HUES48 (cell line): ENCODE data around the gene RAB23.

Experiments used
- H3K27ac ChIP-seq: one replicate; pipeline ENCODE4 v1.7.0; 2013; ENCODE audit warnings: low read depth, low read length, inconsistent platforms
- H3K27me3 ChIP-seq: 2 replicates; pipeline ENCODE4 v1.6.1; 2013; ENCODE audit warnings: mild to moderate bottlenecking, low read length; ENCODE audit not compliant: control insufficient read depth, insufficient read depth
- H3K36me3 ChIP-seq: 2 replicates; pipeline ENCODE4 v1.6.1; 2013; ENCODE audit warnings: low read length; ENCODE audit not compliant: control insufficient read depth, insufficient read depth
- H3K4me1 ChIP-seq: 2 replicates; pipeline ENCODE4 v1.6.1; 2013; ENCODE audit warnings: mild to moderate bottlenecking, low read length; ENCODE audit not compliant: control insufficient read depth, insufficient read depth
- H3K4me3 ChIP-seq: 2 replicates; pipeline ENCODE4 v1.5.1; 2013; ENCODE audit warnings: mild to moderate bottlenecking, low read depth, low read length
- H3K9ac ChIP-seq: 2 replicates; pipeline ENCODE4 v1.6.1; 2013; ENCODE audit warnings: mild to moderate bottlenecking, low read depth, low read length, moderate library complexity
- H3K9me3 ChIP-seq: 2 replicates; pipeline ENCODE4 v1.6.1; 2013; ENCODE audit warnings: low read length; ENCODE audit not compliant: control insufficient read depth, insufficient read depth

Gene RAB23

GRCh38 chr6:57159127-57159526 is 63.0 kb downstream of the RAB23 start:
- H3K27me3 ChIP-seq, result no peaks in the 10 kb centered on the region
- H3K27ac ChIP-seq, result no peak overlapping the region
- no peaks in the 10 kb centered on the region for H3K9me3 ChIP-seq
- H3K4me1 ChIP-seq, result no peaks in the 10 kb centered on the region
- no peak overlapping the region for H3K4me3 ChIP-seq
- H3K36me3 ChIP-seq, result peaks cover 30% of the 10 kb centered on the region
- H3K9ac ChIP-seq, result no peak overlapping the region

GRCh38 chr6:57158658-57159057 is 63.4 kb downstream of the RAB23 start:
- Histone ChIP-seq H3K4me3 (no peak overlapping the region), H3K9ac (no peak overlapping the region), H3K36me3 (peaks cover 33% of the 10 kb centered on the region), H3K27me3 (no peaks in the 10 kb centered on the region), H3K9me3 (no peaks in the 10 kb centered on the region), H3K27ac (no peak overlapping the region), H3K4me1 (no peaks in the 10 kb centered on the region)

- Histone ChIP-seq H3K9ac (no peak overlapping the region), H3K9me3 (no peaks in the 10 kb centered on the region), H3K4me1 (no peaks in the 10 kb centered on the region), H3K36me3 (peaks cover 63% of the 10 kb centered on the region), H3K4me3 (no peak overlapping the region), H3K27ac (no peak overlapping the region), H3K27me3 (no peaks in the 10 kb centered on the region)
These were observed 73.9 kb downstream of the RAB23 start for GRCh38 chr6:57147955-57148858.

GRCh38 chr6:57147401-57147800 is 74.7 kb downstream of the RAB23 start:
- no peaks in the 10 kb centered on the region for H3K27me3 ChIP-seq
- H3K9ac ChIP-seq, result no peak overlapping the region
- peaks cover 64% of the 10 kb centered on the region for H3K36me3 ChIP-seq
- H3K9me3 ChIP-seq, result no peaks in the 10 kb centered on the region
- no peak overlapping the region for H3K27ac ChIP-seq
- no peaks in the 10 kb centered on the region for H3K4me1 ChIP-seq
- no peak overlapping the region for H3K4me3 ChIP-seq

- no peaks in the 10 kb centered on the region for H3K4me1 ChIP-seq
- no peak overlapping the region for H3K9ac ChIP-seq
- no peaks in the 10 kb centered on the region for H3K9me3 ChIP-seq
- H3K27ac ChIP-seq, result no peak overlapping the region
- H3K4me3 ChIP-seq, result no peak overlapping the region
- peaks cover 63% of the 10 kb centered on the region for H3K36me3 ChIP-seq
- H3K27me3 ChIP-seq, result no peaks in the 10 kb centered on the region
These were observed 78.4 kb downstream of the RAB23 start for GRCh38 chr6:57143690-57144089.

GRCh38 chr6:57142178-57142525 is 80.0 kb downstream of the RAB23 start:
- no peaks in the 10 kb centered on the region for H3K27me3 ChIP-seq
- no peak overlapping the region for H3K27ac ChIP-seq
- H3K36me3 ChIP-seq, result peaks cover 56% of the 10 kb centered on the region
- no peak overlapping the region for H3K4me3 ChIP-seq
- H3K9ac ChIP-seq, result no peak overlapping the region
- no peaks in the 10 kb centered on the region for H3K4me1 ChIP-seq
- H3K9me3 ChIP-seq, result no peaks in the 10 kb centered on the region

- Histone ChIP-seq H3K27me3 (no peaks in the 10 kb centered on the region), H3K27ac (no peak overlapping the region), H3K9me3 (no peaks in the 10 kb centered on the region), H3K4me1 (no peaks in the 10 kb centered on the region), H3K4me3 (no peak overlapping the region), H3K9ac (no peak overlapping the region), H3K36me3 (peaks cover 56% of the 10 kb centered on the region)
These were observed 80.5 kb downstream of the RAB23 start for GRCh38 chr6:57141451-57142177.

GRCh38 chr6:57138026-57138425 is 84.1 kb downstream of the RAB23 start:
- H3K27ac ChIP-seq, result no peak overlapping the region
- no peaks in the 10 kb centered on the region for H3K27me3 ChIP-seq
- no peaks in the 10 kb centered on the region for H3K4me1 ChIP-seq
- no peaks in the 10 kb centered on the region for H3K9me3 ChIP-seq
- H3K9ac ChIP-seq, result no peak overlapping the region
- no peak overlapping the region for H3K4me3 ChIP-seq
- peaks cover 76% of the 10 kb centered on the region for H3K36me3 ChIP-seq

GRCh38 chr6:57137350-57137749 is 84.8 kb downstream of the RAB23 start:
- no peak overlapping the region for H3K9ac ChIP-seq
- H3K4me3 ChIP-seq, result no peak overlapping the region
- H3K9me3 ChIP-seq, result no peaks in the 10 kb centered on the region
- no peaks in the 10 kb centered on the region for H3K4me1 ChIP-seq
- no peaks in the 10 kb centered on the region for H3K27me3 ChIP-seq
- H3K36me3 ChIP-seq, result peaks cover 74% of the 10 kb centered on the region
- no peak overlapping the region for H3K27ac ChIP-seq
